GM23338 (cell line): Measurements from ENCODE around the gene TBC1D9B.

Experiments used
- CREB1 ChIP-seq: fragments of 250-450 bp; sonication (Bioruptor Pico); IDR thresholded peaks from 2 replicates; pipeline ENCODE4 v1.5.0; 2020; ENCODE audit warnings: low read depth, mild to moderate bottlenecking, moderate library complexity
- EZH2 ChIP-seq: fragments of 200-600 bp; sonication (generic); IDR thresholded peaks from one replicate; pipeline ENCODE4 v1.8.0; 2017; ENCODE audit warnings: antibody characterized with exemption, mild to moderate bottlenecking, low read depth; ENCODE audit not compliant: unreplicated experiment
- EZH2phosphoT487 ChIP-seq: fragments of 200-600 bp; sonication (generic); IDR thresholded peaks from one replicate; pipeline ENCODE4 v1.8.1; 2018; ENCODE audit warnings: antibody characterized with exemption; ENCODE audit not compliant: unreplicated experiment
- JUNB ChIP-seq: IDR thresholded peaks from one replicate; pipeline ENCODE4 v1.6.1; 2016; ENCODE audit warnings: antibody characterized with exemption; ENCODE audit not compliant: unreplicated experiment
- NANOG ChIP-seq: IDR thresholded peaks from 2 replicates; pipeline ENCODE4 v1.6.1; 2016; ENCODE audit warnings: antibody characterized with exemption, borderline replicate concordance
- POLR2AphosphoS5 ChIP-seq: IDR thresholded peaks from 2 replicates; pipeline ENCODE4 v1.6.1; 2016; ENCODE audit warnings: antibody characterized with exemption, low read depth
- ZNF114 ChIP-seq: fragments of 250-450 bp; sonication (Bioruptor Pico); IDR thresholded peaks from 2 replicates; pipeline ENCODE4 v1.5.0; 2020; ENCODE audit warnings: mild to moderate bottlenecking, moderate library complexity
- ZNF331 ChIP-seq: fragments of 250-450 bp; sonication (Bioruptor Pico); IDR thresholded peaks from 2 replicates; pipeline ENCODE4 v1.5.0; 2020; ENCODE audit warnings: low read depth, mild to moderate bottlenecking, moderate library complexity
- TF ChIP-seq, protein P1 (sequence below), 2 experiments: fragments of 200-600 bp in 1 of 2; sonication (generic) in 1 of 2; conservative IDR thresholded peaks; 2 replicates each; pipeline versions ENCODE4 v1.5.1 to v1.6.1; 2016 to 2017; ENCODE audit warnings: antibody characterized with exemption in 2 of 2, low read depth in 2 of 2, mild to moderate bottlenecking in 2 of 2, moderate library complexity in 1 of 2
- TF ChIP-seq, protein P2 (sequence below): IDR thresholded peaks from one replicate; pipeline ENCODE4 v1.6.1; 2018; ENCODE audit warnings: antibody characterized with exemption; ENCODE audit not compliant: unreplicated experiment
- TF ChIP-seq, protein P3 (sequence below): fragments of 250-450 bp; sonication (Bioruptor Pico); IDR thresholded peaks from 2 replicates; pipeline ENCODE4 v1.5.0; 2020; ENCODE audit warnings: mild to moderate bottlenecking, moderate library complexity

DNA sequence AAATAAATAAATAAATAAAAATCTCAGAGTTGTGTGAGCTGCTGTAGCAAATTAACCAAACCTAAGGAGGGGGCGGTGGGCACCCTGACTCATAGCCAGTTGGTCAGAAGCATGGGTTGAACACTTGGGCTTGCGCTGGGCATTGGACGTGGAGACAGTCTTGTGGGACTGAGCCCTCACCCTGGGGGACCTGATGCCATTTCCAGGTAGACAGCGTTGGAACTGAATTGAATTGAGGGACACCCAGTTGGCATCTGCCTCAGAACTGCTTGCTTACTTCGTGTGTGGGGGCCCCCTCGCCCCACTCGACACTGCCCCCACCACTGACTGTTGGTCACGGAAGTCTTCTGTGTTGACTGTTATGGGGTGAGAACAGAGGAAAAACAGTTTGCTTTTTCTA is 19.0 kb upstream of the TBC1D9B start:
- TF ChIP-seq, protein P1, sequence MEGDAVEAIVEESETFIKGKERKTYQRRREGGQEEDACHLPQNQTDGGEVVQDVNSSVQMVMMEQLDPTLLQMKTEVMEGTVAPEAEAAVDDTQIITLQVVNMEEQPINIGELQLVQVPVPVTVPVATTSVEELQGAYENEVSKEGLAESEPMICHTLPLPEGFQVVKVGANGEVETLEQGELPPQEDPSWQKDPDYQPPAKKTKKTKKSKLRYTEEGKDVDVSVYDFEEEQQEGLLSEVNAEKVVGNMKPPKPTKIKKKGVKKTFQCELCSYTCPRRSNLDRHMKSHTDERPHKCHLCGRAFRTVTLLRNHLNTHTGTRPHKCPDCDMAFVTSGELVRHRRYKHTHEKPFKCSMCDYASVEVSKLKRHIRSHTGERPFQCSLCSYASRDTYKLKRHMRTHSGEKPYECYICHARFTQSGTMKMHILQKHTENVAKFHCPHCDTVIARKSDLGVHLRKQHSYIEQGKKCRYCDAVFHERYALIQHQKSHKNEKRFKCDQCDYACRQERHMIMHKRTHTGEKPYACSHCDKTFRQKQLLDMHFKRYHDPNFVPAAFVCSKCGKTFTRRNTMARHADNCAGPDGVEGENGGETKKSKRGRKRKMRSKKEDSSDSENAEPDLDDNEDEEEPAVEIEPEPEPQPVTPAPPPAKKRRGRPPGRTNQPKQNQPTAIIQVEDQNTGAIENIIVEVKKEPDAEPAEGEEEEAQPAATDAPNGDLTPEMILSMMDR (conservative IDR thresholded peaks at IDR 0.05; ENCODE audit: low read depth in 2 of 2), result no peak
- TF ChIP-seq EZH2, result no peak
- no peak for TF ChIP-seq POLR2AphosphoS5
- TF ChIP-seq NANOG, result no peak
- TF ChIP-seq, protein P2, sequence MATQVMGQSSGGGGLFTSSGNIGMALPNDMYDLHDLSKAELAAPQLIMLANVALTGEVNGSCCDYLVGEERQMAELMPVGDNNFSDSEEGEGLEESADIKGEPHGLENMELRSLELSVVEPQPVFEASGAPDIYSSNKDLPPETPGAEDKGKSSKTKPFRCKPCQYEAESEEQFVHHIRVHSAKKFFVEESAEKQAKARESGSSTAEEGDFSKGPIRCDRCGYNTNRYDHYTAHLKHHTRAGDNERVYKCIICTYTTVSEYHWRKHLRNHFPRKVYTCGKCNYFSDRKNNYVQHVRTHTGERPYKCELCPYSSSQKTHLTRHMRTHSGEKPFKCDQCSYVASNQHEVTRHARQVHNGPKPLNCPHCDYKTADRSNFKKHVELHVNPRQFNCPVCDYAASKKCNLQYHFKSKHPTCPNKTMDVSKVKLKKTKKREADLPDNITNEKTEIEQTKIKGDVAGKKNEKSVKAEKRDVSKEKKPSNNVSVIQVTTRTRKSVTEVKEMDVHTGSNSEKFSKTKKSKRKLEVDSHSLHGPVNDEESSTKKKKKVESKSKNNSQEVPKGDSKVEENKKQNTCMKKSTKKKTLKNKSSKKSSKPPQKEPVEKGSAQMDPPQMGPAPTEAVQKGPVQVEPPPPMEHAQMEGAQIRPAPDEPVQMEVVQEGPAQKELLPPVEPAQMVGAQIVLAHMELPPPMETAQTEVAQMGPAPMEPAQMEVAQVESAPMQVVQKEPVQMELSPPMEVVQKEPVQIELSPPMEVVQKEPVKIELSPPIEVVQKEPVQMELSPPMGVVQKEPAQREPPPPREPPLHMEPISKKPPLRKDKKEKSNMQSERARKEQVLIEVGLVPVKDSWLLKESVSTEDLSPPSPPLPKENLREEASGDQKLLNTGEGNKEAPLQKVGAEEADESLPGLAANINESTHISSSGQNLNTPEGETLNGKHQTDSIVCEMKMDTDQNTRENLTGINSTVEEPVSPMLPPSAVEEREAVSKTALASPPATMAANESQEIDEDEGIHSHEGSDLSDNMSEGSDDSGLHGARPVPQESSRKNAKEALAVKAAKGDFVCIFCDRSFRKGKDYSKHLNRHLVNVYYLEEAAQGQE, result no peak
- TF ChIP-seq EZH2phosphoT487, result no peak
- no peak for TF ChIP-seq CREB1 (CRISPR knock-in tag)
- no peak for TF ChIP-seq ZNF114
- no peak for TF ChIP-seq JUNB
- TF ChIP-seq, protein P3, sequence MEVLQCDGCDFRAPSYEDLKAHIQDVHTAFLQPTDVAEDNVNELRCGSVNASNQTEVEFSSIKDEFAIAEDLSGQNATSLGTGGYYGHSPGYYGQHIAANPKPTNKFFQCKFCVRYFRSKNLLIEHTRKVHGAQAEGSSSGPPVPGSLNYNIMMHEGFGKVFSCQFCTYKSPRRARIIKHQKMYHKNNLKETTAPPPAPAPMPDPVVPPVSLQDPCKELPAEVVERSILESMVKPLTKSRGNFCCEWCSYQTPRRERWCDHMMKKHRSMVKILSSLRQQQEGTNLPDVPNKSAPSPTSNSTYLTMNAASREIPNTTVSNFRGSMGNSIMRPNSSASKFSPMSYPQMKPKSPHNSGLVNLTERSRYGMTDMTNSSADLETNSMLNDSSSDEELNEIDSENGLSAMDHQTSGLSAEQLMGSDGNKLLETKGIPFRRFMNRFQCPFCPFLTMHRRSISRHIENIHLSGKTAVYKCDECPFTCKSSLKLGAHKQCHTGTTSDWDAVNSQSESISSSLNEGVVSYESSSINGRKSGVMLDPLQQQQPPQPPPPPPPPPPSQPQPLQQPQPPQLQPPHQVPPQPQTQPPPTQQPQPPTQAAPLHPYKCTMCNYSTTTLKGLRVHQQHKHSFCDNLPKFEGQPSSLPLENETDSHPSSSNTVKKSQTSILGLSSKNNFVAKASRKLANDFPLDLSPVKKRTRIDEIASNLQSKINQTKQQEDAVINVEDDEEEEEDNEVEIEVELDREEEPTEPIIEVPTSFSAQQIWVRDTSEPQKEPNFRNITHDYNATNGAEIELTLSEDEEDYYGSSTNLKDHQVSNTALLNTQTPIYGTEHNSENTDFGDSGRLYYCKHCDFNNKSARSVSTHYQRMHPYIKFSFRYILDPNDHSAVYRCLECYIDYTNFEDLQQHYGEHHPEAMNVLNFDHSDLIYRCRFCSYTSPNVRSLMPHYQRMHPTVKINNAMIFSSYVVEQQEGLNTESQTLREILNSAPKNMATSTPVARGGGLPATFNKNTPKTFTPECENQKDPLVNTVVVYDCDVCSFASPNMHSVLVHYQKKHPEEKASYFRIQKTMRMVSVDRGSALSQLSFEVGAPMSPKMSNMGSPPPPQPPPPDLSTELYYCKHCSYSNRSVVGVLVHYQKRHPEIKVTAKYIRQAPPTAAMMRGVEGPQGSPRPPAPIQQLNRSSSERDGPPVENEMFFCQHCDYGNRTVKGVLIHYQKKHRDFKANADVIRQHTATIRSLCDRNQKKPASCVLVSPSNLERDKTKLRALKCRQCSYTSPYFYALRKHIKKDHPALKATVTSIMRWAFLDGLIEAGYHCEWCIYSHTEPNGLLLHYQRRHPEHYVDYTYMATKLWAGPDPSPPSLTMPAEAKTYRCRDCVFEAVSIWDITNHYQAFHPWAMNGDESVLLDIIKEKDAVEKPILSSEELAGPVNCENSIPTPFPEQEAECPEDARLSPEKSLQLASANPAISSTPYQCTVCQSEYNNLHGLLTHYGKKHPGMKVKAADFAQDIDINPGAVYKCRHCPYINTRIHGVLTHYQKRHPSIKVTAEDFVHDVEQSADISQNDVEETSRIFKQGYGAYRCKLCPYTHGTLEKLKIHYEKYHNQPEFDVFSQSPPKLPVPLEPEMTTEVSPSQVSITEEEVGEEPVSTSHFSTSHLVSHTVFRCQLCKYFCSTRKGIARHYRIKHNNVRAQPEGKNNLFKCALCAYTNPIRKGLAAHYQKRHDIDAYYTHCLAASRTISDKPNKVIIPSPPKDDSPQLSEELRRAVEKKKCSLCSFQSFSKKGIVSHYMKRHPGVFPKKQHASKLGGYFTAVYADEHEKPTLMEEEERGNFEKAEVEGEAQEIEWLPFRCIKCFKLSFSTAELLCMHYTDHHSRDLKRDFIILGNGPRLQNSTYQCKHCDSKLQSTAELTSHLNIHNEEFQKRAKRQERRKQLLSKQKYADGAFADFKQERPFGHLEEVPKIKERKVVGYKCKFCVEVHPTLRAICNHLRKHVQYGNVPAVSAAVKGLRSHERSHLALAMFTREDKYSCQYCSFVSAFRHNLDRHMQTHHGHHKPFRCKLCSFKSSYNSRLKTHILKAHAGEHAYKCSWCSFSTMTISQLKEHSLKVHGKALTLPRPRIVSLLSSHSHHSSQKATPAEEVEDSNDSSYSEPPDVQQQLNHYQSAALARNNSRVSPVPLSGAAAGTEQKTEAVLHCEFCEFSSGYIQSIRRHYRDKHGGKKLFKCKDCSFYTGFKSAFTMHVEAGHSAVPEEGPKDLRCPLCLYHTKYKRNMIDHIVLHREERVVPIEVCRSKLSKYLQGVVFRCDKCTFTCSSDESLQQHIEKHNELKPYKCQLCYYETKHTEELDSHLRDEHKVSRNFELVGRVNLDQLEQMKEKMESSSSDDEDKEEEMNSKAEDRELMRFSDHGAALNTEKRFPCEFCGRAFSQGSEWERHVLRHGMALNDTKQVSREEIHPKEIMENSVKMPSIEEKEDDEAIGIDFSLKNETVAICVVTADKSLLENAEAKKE (CRISPR knock-in tag), result no peak
- TF ChIP-seq ZNF331 (CRISPR knock-in tag), result no peak
